Activated CD4-positive, alpha-beta T cell treated with anti-CD3 and anti-CD28 coated beads, Interleukin-2, amount 50 U/mL, for 1 hour (primary cell): ENCODE data around the gene ZNF749.

Experiments used
- DNase-seq: peaks from one replicate; pipeline ENCODE4 v3.0.0-alpha.2; 2020

Gene ZNF749

DNA sequence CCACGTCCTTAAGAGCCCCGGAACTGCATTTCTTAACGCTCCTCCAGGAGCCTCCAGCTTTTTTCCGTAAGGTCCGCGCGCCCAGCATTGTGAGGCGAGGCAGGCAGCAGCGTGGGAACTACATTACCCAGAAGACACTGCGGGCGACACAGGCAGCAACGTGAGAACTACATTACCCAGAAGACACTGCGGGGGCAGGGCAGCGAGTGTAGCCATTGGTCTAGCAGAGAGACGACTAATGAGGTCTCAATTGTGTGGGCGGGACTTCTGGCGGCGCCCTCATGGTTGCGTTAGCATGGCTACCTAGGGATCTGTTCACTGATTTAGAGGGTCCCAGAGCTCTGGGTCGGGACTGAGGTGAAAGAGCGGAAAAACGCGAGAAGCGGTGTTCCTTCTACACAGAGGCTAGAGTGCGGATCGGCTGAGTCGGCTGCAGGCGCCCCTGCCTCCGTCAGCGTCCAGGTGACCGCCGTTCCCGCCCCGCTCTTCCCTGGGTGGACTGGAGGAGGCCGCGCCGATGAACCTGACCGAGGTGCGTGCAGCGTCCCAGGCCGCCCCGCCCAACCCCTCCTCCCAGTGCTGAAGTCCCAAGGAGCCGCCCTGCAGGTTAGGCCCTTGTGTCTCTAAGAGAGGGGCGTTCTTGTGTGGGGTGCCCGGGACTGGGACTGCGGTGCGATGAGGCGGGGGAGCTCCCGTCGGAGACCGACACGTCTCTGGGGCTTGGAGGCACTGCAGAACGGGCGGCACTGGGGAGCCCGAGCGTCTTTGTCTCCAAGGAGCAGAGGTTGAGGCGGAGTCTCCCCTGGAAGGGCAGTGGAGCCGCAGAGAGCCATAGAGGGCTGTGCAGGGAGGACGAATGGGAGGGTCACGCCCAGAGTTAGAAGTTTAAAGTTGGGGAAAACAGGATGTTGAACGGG lies at the start of gene ZNF749:
Gene ZNF749, plus strand, starts transcription at position 264 of the 917 bp plus-strand sequence. Its CDS starts 254 bp downstream, at position 518.
- peak; percentile 96 for DNase-seq

DNA sequence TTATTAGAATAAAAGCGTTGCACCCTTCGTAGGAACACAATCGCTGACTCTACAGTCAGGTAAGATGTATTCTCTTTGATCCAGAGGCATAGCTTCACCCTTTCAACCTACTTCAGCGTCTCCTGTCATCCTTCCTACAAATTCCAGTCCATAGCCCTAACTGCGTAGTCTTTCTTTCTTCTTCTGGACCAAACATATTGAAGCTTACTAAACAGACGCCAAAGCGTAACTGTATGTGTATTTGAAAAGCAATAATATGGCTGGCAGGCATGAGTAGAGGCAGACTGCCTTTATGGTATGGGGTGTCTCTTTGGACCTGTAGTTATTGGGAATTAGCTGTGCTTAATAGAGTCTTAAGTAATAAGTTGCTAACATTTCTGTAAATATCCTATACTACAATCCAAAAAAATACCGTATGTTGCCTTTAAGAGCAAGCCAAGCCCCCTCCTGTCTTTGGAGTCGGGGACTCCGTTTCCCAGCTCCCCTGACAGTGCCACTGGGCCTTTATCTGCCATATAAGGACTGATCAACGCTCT lies 45.9 kb upstream of the ZNF749 start:
- no peak for DNase-seq

DNA sequence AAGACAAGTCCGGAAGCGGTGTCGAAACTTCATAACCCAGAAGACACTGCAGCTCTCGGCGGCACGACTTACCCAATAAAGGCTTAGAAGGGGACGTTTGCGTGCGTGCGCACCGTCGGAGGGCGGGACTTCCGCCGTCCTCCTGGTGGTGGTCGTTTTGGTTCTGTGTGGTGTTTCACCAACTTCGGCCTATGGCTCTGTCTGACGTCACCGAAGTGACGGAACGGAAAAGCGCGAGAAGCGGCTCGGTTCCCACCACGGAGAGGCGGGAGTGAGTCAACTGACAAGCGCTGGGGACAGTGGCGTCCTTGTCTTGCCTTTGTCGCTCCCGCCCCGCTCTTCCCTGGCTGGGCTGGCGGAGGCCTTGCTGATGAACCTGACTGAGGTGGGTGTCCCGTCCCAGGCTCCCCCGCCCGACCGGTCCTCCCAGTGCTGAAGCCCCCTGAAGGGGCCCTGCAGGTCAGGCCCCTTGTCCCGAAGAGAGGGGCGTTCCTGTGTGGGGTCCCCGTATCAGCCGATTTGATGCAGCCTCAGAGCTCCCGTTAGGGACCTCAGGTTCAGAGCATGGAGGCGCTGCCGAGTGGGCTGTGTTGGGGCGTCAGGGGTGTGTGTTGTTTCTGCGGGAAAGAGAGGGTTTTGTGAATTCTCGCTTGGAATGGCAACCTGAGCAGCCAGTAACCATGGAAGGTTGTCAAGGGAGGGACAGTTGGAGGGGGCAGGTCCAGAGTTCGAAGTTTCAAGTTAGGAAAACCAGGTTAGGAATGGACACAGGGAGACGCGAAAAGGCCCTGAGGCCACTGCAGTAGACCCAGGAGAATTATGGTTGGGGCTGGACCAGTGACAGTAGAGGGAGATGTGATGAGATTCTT lies 45.2 kb upstream of the ZNF749 start, which contains the start of gene ZNF548:
Gene ZNF548, plus strand, starts transcription at position 125 of the 869 bp plus-strand sequence. Its CDS starts 246 bp downstream, at position 371.
- DNase-seq: peak; percentile 97

DNA sequence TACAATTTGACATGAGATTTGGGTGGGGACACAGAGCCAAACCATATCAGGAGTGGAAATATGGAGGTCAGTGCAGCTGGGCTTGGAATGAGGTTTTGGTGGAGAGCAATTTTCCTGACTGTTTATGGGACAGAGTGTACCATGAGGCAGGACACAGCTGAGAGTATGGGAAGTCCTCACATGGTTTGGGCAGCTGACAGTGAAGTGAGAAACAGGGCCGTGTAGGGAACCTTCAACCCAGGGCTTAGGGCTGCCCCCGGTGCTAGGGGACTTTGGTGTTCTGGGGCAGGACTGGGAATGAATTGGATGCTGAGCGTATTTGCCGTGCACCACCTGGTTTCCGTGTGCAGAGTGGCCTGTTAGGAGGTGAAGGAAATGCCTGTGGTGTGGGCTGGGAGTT lies 39.4 kb upstream of the ZNF749 start:
- no peak for DNase-seq

DNA sequence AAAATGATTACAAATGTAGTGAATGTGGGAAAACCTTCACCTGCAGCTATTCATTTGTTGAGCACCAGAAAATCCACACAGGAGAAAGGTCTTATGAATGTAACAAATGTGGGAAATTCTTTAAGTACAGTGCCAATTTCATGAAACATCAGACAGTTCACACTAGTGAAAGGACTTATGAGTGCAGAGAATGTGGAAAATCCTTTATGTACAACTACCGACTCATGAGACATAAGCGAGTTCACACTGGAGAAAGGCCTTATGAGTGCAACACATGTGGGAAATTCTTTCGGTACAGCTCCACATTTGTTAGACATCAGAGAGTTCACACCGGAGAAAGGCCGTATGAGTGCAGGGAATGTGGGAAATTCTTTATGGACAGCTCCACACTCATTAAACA lies 36.3 kb upstream of the ZNF749 start:
- no peak for DNase-seq

DNA sequence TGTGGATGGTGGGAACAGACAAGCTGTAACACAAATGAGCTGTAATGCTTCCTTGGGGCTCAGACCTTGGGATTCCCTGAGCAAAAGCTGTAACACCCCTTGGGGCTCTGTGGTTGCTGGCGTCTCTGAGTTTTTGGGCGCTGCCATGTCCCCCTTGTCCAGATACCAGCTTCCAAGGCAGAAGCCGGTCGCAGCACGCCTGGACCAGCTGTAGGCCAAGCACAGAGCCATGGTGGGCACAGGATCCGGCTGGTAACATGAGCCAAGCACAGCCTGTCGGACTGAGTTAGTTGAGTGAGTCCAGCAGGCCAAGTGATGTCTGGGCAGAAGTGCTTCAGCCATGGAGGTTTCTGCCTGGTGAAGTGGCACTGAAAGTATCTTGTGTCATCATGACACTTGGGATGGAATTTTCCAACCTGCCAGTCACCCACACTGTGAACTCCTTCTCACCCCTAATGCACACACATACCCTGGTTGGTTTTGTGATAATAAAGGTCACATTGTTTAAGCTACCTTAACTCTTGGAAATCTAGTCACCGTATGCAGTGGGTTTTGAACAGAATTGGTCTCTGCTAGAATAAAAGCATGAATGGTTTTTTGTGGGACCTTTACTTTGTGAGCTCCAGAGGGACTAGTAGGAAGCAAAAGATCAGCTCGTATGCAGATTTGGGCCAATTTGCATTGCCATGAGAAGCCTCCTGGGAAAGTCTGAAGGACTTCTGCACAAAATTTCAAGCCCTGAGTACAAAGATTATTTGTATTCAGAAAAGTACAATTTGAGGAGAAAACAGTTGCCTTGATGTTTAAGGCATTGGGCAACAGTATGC lies 31.2 kb upstream of the ZNF749 start:
- DNase-seq: no peak

DNA sequence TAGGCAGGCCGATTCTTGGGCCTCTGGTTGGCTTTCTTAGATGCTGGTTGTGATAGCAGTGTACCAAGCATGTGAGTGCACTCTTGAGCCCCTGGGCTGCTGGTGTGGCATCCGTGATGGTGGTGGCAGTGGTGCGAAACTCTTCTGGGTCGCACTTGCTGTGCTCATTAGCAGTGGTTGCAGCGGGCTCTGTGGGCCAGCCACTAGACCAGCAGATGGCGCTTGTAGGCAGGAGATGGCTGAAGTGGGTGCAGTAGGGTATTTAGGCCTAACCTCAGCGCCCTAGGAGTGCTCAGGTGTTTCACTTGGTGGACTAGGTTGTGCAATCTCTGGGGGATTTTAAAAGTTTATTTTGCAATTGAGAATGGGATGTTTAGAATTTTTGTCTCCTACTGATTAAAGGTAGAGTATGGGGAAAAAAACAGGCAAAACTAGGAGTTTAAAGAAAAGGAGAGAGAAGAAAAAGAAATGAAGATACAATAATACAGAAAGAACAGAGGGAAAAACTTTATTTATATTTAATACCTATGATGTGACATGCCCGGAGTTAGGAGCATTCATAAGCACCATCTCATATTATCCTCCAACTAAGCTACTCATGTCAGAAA lies 28.5 kb upstream of the ZNF749 start:
- peak; percentile 70 for DNase-seq

DNA sequence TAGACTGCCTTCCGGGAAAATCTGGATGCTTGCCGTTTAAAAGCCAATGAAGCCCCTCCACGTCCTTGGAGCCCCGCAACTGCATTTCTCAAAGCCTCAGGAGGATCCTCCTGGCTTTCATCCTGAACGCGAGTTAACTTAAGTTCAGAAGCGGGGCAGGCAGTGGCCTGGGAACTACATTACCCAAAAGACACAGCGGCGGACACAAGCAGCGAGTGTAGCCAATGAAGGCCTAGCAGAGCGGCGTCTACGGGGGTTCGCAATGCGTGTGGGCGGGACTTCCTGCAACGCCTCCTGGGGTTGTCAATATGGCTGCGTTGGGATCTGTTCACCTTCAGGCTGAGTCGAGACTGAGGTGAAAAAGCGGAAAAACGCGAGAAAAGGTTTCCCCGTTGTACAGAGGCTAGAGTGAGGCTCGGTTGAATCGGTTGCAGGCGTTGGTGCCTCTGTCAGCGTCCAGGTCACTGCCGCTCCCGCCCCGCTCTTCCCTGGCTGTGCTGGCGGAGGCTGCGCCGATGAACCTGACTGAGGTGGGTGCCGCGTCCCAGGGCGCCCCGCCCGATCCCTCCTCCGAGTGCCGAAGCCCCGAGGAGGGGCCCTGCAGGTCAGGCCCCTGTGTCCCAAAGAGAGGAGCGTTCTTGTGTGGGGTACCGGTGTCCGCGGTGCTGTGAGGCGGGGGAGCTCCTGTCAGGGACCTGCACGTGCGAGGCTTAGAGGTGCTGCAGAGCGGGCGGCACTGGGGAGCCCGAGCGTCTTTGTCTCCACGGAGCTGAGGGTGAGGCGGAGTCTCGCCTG lies 24.1 kb upstream of the ZNF749 start, which contains the start of gene ZNF17:
Gene ZNF17, plus strand, starts transcription at position 285 of the 795 bp plus-strand sequence. CDS start 2,455 bp downstream, outside the sequence.
- peak; percentile 91 for DNase-seq

DNA sequence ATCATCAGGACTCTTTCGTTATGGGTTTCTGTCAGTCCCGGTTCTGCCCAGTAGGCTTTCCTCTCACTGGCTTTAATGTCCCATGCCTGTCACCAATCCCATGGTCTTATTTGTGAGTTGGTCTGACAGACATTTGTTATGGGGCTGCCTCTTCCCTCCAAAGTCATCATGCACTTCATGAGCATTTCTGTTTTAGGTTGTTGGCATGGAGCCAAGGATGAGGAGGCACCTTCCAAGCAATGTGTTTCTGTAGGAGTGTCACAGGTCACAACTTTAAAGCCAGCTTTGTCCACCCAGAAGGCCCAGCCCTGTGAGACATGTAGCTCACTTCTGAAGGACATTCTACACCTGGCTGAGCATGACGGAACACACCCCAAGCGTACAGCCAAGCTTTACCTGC lies 15.7 kb upstream of the ZNF749 start:
- no peak for DNase-seq

DNA sequence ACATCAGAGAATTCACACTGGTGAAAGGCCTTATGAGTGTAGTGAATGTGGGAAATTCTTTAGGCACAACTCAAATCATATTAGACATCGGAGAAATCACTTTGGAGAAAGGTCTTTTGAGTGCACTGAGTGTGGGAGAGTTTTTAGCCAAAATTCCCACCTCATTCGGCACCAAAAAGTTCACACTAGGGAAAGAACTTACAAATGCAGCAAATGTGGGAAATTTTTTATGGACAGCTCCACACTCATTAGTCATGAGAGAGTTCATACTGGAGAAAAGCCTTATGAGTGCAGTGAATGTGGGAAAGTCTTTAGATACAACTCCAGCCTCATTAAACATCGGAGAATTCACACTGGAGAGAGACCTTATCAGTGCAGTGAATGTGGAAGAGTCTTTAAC lies 14.1 kb upstream of the ZNF749 start:
- DNase-seq: no peak

DNA sequence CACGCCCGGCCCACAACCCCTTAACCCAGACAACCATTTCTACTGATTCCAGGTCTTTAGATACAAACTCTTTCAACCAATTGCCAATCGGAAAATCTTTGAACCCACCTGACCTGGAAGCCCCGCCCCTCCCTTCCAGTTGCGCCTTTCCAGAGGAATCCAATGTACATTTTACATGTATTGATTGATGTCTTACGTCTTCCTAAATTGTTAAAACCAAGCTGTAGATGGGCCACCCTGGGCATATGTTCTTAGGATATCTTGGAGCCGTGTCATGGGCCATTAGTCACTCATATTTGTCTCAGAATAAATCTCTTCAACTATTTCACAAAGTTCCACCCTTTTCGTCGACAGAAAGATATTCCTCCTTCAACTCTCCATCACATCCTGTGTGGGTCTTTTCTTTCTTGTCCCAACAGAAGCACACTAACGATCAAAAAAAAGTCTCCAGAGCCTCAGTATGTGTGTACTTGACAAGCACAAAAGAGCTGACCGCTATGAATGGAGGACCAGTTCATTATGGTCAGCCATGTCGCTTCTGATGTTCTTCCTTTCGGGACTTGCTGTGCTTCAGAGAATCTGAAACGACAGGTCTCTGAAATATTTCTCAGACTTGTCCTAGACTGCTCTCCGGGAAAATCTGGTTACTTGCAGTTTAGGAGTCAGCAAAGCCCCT lies 601 bp upstream of the ZNF749 start:
- DNase-seq: no peak

DNA sequence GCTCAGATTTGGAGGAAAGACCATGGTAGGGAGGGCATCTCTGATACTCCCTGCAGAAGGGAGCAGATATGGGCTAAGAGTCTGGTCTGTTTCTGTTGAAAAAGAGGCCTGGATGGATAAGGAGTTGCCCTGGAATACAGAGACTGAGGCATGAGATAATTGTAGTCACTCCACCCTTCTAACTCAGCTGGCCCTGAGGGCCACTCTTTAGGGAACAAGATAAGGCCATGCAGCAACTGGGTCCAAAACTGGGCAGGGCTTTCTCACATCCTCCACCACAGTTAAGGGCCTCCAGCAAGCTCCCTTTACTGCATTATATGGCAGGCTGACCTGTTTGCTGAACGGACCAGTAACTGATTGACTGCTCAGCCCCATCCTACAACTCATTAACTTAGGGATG lies 1.3 kb downstream of the ZNF749 start:
- DNase-seq: no peak

DNA sequence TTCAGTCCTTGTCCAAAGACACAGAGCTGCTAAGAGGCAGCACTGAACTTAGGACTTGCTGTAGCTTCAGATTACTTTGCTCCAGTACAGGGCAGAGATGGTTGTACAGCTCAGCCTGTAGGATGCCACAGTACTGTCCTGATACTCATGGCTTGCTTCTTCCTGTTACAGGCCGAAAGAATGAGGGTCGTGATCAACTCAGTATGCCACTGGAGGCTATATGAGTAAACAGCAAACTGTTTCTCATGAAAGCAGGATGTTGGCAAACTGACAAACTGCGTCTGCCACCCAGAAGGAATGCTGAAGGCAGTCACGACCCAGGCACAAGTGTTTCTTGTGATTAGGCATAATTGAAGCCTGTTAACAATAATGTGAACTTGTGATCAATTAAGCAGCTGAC lies 2.8 kb downstream of the ZNF749 start:
- DNase-seq: no peak

DNA sequence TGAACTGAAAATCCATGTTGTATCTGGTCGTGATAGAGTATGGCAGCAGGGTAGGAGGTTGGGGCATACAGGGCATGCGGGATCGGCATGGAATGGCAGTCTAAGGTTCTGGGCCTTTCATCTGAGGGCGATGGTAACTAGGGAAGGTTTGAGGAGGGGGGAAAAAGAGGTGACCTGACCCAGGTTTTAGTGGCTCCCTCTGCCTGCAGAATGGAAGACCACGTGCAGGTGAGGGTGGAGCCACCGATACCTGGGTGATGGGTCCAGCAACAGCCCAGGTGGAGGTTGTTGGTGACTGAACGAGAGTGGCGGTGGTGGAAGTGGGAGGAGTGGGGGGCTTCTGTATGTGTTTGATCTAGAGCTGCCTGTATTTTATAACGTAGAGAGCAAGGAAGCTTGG lies 3.8 kb downstream of the ZNF749 start:
- no peak for DNase-seq

DNA sequence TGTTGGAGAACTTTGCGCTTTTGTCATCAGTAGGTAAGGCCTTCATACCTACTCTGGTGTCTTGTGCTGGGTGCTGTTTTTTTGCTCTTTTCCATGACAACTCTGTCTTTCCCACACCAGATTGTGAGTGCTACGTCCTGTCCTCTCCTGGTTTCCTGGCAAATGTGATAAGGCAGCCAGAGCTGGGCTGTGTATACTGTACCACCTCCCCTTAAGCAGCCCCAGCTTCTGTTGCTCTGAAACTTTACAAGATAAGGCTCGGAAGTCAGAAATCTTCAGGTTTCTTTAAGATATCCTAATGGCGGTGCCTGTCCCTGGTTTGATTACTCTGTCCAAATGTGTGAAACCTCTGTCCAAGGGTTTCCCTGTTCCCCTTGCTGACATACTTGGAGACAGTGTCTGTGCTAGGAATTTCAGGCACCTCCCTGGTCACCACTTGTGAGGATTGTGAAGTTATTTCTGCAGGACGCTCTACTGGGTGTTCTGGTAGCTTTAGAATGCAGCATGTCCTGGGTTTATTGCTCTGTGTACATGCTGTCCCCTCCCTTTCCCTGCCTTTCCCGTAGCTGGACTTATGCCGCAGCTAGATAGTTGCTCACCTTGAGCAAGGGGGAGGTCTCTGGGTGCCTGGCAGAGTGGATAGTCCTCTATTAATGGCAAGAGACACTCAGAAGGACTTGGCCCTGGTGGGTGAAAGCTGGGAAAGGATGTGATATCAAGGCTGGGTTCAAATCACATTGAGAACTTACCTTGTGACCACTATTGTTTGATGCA lies 7.0 kb downstream of the ZNF749 start:
- no peak for DNase-seq

DNA sequence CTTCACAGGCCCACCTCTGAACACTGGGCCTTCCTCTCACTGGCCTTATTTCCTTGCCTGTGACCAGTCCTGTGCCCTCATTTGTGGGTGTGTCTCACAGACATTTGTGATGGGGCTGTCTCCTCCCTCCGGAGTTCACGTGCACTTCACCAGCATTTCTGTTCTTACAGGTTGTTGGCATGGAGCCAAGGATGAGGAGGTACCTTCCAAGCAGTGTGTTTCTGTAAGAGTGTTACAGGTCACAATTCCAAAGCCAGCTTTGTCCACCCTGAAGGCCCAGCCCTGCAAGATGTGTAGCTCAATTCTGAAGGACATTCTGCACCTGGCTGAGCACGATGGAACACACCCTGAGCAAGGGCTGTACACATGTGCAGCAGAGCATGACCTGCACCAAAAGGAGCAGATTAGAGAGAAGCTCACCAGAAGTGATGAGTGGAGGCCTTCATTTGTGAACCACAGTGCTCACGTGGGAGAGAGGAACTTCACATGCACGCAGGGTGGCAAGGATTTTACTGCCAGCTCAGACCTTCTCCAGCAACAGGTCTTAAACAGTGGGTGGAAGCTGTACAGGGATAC lies 8.1 kb downstream of the ZNF749 start:
- DNase-seq: no peak

DNA sequence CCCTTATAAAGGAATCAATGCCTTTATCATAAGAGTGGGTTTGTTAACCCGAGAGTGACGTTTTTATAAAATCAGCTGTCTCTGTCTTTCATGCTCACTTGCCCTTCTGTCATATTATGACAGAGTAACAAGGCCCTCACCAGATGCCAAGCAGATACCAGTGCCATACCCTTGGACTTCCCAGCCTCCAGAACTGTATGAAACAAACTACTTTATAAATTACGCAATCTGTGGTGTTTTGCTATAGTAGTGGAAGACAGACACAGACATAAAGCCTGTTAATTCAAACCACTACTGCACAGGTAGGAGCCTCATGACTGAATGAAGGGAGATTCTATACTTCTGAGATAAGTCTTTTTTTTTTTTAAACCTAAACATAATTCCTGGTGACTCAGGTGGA lies 17.2 kb downstream of the ZNF749 start:
- DNase-seq: no peak

DNA sequence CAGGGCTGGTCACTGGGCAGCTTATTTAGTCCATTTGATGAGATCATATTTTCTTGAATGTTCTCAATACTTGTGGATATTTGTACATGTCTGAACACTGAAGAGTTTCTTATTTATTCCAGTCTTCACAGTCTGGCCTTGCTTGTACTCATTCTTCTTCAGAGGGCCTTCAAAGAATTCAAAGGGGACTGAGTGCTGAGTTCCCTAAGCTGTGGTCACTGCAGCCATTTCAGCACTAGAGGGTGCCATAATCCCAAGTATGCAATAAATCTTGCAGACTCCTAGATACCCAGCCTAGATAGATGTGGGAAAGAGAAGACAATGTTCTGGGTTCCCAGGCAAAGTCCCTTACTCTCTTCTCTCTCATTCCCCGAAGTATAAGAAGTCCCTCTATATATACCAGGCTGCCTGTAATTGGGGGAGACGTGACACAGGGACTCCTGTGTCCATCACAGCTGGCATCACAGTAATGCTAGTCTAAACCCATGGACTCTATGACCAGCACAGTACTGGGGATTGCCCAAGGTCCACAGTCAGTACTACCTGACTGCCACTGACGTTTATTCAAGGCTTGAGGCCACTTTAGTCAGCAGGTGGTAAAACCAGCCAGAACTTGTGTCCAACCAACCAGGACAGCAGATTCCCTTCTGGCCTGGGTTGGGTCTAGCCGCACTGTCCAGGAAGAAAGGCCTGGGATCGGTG lies 30.7 kb downstream of the ZNF749 start:
- DNase-seq: peak; percentile 3

DNA sequence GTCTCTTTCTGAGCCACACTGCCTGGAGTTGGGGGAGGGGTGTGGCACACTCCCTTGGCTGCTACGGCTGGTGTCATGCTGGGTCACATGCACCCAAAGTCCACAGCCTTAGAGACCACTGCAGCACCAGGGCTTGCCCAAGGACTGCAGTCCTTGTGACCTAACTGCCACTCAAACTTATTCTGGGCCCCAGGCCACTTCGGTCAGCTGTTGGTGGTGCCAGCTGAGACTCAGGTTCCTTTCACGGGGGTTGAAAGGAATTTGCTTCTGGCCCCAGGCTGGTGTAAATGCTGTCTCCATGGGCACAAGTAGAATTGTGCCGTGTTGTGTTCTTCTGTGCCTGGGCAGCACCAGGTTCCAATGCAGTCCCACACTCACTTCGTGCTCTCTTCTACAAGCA lies 31.4 kb downstream of the ZNF749 start:
- DNase-seq: no peak
